NCI-H2107 (cell line): ENCODE data around the gene HOXC10.

Experiments
- DNase-seq: peaks from one replicate; lab custom pipeline; 2025; lab: John Stamatoyannopoulos, UW

HOXC10 gene

DNA sequence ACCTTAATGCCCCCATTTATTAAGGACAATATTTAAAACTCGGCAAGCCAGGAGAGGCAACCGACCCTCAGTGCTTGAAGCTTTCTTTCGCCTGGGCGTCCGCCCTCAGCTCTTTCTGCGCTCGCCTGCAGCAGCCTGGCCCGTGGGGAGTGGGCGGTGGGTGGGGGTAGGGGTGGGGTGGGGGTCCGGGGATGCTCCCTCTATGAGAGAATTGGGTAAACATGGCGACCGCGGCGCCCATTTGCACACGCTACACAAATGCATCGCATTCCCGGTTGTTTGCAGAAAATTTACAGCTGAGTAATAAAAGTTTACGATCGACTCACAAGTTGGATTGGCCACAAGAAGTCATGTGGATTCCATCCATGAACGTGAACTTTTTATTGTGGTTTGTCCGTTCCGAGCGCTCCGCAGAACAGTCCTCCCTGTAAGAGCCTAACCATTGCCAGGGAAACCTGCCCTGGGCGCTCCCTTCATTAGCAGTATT lies 31.6 kb downstream of the HOXC10 start:
- no peak for DNase-seq

DNA sequence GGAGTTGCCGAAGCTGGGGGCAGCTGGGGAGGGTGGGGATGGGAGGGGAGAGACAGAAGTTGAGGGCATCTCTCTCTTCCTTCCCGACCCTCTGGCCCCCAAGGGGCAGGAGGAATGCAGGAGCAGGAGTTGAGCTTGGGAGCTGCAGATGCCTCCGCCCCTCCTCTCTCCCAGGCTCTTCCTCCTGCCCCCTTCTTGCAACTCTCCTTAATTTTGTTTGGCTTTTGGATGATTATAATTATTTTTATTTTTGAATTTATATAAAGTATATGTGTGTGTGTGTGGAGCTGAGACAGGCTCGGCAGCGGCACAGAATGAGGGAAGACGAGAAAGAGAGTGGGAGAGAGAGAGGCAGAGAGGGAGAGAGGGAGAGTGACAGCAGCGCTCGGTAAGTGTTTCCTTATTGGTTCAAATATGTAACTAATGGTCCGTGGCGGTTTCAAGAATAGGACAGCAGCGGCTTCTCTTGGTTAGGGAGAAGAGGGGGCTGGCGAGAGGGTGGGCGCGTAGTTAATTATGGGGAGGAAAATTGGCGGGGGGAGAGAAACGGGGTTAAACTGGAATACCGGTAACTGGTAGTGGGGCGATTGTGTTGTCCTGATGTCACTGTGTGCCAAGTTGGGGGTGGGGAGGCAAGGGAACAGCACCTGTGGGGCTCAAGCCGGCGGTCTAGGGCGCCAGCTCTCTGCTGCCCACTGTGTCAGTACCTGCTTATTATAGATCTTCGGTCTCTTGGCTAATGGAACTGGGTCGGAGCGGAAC lies 32.3 kb downstream of the HOXC10 start:
- DNase-seq = no peak

DNA sequence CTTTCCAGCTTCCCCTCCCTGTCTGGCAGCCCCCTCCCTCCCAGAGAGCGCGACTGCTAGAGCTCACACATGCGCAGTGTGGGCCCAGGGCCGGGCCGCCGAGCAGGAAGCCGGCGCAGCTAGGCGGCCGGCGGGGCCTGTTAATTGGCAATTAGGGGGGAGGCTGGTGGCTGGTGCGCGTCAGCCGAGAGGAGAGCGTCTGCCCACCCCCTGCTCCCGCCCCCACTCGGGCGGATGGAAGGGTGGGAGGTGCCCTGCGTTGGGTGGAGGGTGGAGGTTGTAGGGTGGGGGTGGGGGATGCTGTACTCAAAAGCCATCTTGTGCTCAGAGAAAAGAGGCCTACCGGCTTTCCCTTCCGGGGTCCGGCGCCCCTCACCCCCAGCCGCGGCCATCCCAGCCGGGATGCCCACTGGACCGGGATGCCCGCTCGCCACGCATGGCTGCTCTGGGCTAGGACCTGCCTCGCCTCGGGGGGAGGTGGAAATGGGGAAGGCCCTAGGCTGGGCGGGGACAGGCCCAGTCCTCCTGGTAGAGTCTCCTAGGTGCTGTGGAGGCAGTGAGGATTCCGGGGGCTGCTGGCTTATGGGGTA lies 33.0 kb downstream of the HOXC10 start:
- peak; percentile 49 for DNase-seq

DNA sequence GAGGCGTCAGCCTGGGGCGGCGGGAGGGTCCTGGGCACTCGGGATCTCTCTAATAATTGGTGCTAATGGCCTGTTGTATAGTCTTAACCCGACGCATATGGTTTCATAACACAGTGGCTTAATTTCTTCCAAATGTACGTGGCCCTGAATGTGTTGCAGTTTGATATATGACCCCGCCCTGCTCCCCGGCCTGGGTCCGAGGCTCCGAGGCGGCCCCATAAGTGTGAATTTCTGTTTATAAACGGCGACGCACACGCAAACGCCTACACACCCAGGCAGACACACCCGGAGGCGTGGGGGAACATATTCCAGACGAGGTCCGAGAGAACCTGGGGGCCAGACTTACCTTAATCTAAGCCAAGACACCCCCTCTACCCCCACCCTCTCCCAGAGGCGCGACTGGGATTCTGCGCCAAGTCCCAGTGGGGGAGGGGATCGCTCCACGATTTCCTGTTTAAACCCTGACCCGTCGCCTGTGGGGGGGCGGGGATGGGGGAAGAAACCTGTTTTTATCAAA lies 33.6 kb downstream of the HOXC10 start:
- DNase-seq = no peak

DNA sequence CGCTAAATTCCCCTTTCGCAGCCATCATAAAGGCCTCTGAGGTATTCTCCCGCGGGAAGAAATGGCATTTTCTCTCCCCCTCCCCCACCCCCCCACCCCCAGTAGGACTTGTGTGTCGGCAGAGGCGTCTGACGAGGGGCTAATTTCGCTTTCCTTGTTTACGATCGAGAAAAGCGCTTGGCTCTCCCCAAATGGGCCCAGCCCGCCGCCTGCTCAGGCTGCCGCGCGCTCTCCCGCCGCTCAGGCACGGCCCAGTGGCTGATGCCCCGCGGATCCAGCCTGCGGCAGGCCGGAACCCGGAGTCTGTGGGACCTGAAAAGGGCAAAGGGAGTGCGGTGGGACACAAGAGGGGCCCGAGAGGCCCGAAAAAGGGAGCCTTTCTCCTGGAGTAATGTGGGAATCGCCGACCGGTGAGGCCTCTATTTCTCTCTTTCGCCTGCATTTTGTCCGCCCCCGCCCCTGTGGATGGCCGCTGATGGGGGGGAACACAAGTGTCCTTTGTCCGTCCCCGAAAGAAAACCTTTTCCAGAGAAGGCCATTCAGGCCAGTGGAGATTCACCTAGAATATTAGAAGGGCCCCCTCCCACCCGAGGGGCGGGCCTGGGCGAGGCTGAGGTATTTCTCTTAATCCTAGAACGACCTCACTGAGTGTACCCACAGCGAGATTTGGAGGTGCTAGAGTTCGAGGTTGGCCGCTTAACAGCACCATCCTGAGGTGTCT lies 34.3 kb downstream of the HOXC10 start:
- DNase-seq = no peak

DNA sequence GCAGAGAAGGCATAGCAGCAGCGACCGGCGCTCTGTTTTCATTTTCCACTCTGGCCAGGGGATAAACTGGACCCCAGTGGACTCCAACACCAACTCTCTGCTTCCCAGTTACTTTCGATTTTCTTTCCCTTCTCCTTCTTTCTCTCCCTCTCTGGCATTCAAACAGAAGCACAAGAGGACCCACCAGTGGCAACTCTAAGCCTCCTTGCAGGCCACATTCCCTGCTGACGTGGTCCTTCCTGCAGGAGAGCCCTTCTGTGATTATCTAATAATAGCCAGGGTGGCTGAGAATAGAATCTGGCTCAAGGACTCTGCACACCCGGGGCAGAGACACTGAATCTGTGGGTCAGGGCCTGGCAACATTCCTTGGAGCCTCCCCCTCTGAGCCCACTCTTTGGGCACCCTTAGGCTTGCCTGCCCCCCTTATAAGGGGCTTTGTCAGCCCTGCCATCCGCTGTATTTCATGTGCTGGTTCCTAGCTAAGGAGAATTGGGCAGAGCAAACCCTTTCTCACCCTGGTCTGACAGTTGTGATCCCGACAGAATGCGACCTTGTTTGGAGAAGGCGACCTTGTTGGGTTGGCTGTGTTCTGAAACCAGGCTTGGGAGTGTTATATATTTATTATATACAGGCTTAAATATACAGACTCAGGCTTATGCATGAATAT lies 35.1 kb downstream of the HOXC10 start:
- DNase-seq = no peak

DNA sequence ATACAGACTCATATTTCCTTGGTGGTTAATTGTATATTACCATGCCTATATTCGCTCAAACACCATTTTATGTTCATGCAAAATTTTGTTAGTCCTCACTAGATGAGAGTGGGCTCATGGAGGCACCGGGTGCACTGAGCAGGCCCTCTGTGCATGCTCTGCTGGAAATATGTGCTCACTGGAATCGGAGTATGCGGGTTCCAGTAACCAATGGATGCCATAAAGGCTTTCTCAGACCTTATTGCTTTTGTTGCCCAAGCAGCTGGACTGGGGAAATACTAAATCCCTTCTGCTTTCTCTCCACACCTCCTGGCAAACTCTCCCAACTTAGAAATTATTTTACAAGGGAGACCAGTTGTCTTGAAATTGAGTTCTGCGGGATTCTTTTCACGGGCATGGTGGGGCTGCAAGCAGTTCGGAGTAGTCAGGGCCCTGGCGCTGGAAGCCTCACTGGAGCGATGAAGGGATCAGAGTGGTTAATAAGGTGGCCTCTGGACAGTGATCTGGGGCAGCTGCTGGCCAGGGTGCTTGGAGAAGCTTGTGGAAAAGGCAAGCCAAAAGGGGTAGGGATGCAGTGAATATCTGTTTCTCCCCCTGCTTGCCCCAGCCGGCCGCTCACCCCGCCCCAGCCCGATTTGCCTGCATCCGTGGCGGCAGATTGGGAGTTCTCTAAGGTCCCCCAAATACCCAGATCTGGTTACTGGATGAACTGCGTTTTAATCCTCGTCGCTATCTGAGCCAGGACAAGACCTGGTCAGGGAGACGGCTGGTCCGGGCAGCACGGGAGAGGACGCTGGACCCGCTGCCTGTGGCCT lies 35.9 kb downstream of the HOXC10 start:
- no peak for DNase-seq

DNA sequence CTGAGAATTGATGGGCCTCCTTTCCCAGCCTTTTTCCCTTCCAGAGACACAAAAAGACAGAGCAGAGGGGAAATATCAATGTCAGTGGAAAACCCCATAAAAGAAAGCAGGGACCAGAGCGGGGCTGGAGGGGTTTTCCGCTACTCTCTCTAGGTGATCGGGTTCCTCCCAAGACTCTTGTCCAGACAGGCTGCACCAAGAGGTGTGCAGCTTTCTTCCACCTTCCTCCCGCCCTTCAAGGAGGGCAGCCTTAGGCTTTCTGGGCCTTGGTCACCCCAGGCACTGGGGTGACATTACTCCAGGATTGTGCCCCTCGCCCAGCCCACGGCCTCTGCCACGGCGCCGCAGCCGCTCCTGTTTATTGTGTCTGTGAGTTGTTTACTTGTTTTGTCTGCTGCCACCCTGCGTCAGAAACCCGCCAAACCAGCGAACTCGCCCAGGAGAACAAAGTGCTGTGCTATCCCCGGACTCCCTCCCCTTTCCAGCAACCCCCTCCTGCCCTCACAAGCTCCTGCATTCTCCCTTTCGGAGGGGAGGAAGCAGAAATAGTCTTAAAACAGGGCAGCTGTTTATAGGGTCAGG lies 36.6 kb downstream of the HOXC10 start:
- no peak for DNase-seq

DNA sequence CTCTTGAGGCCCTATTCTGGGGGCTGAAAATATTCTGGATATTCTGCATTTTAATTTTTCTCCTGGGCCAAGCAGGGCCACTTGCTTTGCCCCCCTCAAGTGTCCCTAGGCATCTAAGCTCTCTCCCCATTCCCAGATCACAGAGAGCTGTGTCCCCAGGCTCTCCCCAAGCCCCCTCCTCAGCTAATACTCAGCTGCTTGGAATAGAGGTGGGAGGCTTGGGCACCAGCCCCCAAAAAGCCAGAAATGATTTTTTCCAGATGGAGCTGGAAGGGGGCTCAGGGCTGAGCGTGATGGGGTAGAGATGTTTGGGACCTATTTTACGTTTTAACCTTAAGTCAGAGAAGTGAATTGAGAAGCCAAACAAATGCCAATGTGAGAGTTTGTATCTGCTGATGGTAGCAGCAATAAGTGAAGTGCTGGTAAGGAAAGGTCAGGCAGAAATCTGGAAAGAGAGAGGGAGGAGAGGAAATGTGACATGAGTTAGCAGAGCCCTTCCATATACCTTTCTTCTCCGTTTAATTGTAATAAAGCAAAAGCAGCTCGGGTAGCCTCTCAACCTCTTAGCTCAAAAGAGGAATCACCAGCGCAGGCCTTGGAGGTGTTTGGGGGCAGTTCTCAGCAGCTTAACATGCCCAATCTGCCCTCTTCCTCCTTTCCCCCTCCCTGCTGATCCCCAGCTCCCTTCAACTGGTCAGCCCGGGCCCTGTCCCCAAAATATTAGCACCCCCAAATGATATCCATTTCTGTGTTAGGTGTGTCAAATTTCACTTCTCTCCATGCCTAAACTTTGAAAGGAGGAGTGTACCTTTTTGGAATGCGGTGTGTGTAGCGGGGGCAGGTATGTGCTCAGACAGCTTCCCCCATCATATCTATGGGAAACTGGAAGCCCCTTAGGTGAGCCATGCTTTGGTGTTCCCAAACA lies 38.3 kb downstream of the HOXC10 start:
- no peak for DNase-seq

DNA sequence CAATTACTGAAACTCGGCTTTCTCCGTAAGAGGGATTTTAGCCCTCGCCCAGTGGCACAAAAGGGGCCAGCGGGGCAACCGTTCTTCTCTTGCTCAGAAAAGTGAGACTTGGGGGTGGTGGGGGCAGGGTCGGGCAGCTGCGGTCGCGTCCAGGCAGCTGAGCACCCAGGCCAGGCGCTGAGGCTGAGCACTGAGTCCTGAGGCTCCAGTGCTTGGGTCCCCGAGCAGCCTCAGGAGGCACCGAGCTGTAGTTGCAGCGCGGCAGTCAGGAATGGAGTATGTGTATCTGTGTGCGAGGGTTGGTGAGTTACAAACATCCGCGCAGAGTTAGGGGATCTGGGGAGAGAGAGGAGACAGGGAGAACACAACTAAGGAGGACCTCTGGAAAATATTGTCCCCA lies 39.2 kb downstream of the HOXC10 start:
- no peak for DNase-seq

DNA sequence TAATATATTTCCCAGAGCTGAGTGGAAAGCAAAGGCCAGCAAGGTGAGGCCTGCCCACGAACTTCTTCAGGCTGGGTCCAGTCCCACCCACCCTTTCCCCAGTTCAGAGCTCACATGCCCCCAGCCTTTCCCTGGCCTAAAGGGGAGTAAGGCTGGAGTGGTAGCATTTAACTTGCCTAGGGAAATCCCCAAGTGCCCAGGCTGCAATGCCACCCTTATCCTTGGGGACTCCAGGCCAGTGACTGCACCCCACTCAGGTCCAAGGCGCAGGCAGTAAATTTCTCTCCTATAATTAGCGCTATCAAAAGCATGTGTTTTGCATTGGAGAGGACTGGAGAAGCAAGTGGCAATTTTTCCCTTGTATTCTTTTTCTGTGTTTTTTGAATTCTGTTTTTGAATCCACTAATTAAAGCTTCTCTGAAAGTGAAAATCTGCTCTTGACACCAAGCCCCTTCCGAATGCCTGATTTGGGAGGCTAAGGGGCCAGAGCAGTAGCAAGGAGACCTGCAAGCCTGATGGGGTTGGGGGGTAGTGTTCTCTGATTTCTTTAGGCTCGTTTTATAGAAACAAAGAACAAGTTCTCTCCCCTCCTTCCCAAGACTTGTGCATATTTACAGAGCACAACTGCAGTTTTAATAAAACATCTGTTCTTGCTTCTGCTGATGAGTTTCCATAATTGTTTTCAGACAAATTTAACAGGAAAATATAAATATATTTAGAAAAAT lies 39.8 kb downstream of the HOXC10 start:
- DNase-seq = no peak

DNA sequence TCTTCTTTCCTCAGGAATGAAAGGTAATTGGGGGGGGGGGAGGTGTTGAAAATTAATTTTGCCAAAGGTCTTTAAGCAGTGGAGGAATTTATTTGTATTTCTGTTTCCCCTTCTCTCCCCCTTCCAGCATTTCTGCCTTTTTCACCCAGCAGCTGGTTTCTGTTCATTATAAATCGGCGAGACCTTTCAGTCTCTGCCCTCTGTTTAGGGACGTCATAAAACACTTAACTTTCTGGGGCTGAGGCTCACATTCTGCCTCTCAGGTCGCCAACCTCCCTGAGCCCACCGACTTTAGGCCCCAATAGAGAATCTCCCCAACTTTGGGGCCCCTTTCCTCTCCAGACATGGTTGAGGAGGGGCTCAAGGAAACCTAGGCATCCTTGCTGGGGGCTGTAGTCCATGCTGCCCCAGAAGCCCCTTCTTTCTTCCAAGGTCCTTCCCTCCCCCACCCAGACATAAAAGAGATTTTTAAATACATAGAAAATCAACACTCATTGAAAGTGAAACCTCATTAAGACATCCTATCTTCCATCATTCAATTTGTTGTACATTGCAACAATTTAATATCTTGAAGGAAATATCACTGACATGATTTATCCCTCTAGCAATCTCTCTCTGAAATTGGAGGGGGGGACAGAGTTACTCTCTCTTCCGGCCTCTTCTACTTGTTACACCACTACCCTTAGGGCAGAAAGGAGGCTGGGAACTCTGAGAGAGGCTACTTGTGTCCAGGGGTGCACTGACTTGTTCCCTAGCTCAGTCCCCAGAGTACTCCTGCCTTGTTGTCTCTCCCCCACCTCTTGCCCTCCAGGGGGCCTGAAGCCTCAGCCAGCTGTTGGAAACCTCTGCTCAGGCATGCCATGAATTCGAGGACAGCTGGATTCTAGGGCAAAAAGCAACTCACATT lies 40.8 kb downstream of the HOXC10 start:
- no peak for DNase-seq

DNA sequence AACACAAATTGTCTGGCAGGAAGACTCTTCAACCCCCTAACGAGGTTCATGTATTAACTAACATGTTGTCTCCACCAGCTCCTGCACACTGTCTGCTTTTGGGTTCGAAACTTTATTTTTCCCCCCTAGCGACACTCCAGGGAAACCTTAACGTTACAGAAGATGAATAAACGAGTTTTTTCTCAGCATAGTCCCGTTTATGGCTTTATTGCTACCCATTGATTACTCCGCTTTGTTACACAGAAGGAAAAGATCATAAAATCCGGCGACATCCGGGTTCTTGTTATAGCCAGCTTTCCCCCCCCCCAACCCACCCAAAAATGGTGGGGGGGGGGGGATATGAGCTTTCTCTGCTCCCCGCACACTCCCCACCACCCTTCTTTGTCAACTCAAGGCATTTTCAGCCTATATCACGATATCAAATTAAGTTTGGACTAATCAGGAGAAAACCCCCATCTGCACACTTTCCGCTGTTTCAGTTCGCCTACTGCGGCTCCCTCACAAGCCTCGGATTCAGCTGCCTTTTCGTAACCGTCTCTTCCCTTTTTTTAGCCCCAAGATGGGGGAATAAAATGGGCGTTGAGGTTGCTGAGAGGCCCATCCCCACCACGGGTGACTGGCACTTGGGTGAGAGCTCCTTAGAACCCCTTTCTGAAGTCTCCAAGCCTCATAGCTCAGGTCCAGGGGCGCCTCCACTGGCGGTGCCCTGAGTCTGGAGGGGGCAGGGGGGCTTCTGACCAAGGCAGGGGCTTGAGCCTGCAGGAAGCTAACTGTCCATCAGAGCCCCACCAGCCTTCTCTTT lies 41.9 kb downstream of the HOXC10 start:
- DNase-seq = no peak

DNA sequence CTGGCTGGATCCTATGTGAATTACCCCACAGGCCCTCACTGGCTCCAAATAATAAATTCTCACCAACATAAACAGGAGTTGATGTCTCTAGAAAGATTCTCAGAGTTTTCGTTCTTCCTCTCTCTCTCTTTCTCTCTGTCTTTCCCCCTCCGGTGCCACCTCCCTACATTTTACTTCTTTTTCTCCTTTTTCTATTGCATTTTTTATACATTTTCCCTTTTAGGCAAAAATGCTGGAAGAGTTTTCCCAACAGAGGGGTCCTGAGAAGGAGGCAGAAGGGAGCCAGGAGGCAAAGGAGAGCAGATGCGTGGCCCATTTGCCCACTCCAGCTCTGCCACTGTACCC lies 42.5 kb downstream of the HOXC10 start:
- no peak for DNase-seq

DNA sequence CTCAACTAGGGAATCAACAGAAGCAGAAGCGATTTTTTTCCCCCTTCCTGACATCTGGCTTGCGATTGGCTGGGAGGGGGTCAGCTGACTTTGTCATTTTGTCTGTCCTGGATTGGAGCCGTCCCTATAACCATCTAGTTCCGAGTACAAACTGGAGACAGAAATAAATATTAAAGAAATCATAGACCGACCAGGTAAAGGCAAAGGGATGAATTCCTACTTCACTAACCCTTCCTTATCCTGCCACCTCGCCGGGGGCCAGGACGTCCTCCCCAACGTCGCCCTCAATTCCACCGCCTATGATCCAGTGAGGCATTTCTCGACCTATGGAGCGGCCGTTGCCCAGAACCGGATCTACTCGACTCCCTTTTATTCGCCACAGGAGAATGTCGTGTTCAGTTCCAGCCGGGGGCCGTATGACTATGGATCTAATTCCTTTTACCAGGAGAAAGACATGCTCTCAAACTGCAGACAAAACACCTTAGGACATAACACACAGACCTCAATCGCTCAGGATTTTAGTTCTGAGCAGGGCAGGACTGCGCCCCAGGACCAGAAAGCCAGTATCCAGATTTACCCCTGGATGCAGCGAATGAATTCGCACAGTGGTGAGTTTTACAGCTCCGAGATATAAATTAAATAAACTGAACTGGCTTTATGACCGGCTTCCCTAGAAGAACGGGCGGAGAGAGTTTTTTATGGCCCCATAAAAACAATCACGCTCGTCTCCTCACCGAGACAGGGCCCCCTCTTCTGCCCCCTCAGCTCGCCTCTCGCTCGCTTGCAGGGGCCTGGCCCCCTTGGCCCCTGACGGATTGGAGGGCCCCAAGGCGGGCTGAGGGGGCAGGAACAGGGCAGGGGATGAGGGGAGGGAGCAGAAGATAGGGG lies 43.6 kb downstream of the HOXC10 start, which contains the start of gene HOXC6:
Gene HOXC6 (plus strand): TSS at position 127 of the 888 bp plus-strand sequence. CDS start 82 bp downstream, at position 209.
- DNase-seq = no peak
